WTC11 (cell line): ENCODE data around the gene LSP1.

ENCODE experiments used
- CDX4 ChIP-seq: fragments of 250-450 bp; sonication (Bioruptor Pico); IDR thresholded peaks from 2 replicates; pipeline ENCODE4 v1.9.0; 2021; ENCODE audit warnings: moderate library complexity, mild to moderate bottlenecking, inconsistent platforms, borderline replicate concordance
- CTCF ChIP-seq: fragments of 200-600 bp; IDR thresholded peaks from 2 replicates; pipeline ENCODE4 v1.8.0; 2022; ENCODE audit warnings: antibody characterized with exemption
- KAT7 ChIP-seq: sonication (generic); formaldehyde crosslinking; IDR thresholded peaks from 2 replicates; pipeline ENCODE4 v1.8.1; 2023; ENCODE audit warnings: missing genetic modification reagents, mild to moderate bottlenecking, borderline replicate concordance
- NFYB ChIP-seq: sonication (generic); formaldehyde crosslinking; conservative IDR thresholded peaks from 2 replicates; pipeline ENCODE4 v1.8.0; 2022; ENCODE audit warnings: low read depth, missing genetic modification reagents
- TF ChIP-seq, protein P1 (sequence below): fragments of 250-450 bp; sonication (Bioruptor Pico); IDR thresholded peaks from 2 replicates; pipeline ENCODE4 v1.9.0; 2021; ENCODE audit warnings: mild to moderate bottlenecking

DNA sequence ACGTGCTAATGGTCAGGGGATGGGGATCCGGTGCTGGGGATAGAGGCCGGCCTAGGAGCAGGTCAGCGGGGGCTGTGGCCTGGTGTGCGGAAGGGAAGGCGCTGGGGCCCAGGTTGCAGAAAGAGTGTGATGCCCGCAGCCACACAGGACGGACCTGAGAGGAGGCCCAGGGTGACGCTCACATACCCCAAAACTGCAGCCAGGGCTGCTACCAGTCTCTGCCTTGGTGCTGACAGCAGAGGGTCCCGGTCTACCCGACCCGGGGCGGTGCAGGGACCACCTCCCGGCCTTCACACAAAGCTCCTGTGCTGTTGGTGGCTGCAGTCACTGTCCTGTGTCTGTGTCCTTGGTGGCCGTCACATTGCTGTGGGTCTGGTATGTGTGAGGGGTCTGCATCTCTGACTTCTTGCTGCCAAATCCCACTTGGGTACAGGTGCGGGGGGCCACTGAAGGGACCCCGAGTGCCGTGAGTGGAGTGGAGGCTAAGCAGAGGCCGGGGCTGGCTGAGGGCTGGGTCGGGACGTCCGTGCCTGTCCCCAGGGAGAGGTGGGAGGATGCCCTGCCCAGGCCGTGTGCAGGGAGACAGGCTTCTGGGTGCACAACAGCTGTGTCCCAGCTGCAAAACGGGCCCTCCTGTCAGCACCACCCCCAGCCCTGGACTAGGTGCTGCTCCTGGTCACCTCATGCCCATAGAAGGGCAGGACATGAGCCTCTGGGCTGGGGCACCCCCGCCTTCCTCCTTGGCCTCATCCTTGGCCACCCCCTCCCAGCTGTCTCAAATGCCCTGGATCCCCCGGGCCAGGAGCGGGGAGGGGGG is 1.5 kb downstream of the LSP1 start:
- TF ChIP-seq CDX4 (CRISPR knock-in tag), result no peak
- TF ChIP-seq, protein P1, sequence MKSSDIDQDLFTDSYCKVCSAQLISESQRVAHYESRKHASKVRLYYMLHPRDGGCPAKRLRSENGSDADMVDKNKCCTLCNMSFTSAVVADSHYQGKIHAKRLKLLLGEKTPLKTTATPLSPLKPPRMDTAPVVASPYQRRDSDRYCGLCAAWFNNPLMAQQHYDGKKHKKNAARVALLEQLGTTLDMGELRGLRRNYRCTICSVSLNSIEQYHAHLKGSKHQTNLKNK (CRISPR knock-in tag), result no peak
- TF ChIP-seq CTCF, result no peak
- TF ChIP-seq KAT7 (CRISPR knock-in tag), result no peak
- no peak for TF ChIP-seq NFYB (CRISPR knock-in tag)
